GM23338 (cell line): ENCODE results near the gene TMEM59. TPM values are rescaled to one million over a fixed set of nuclear protein-coding genes. Genes with fewer than 3 reads are reported as not detected.

Experiments used
- ATAC-seq: fragments of 200-7000 bp; cut with Tn5 transposase; 3 replicates; pipeline ENCODE4 v1.9.1; 2020
- DNase-seq: peaks from one replicate; pipeline ENCODE4 v3.0.0-alpha.2; 2015; ENCODE audit warnings: low spot score
- H2AFZ ChIP-seq: fragments of 200-600 bp; sonication (generic); 2 replicates; pipeline ENCODE4 v1.8.0; 2016; ENCODE audit warnings: antibody characterized with exemption, mild to moderate bottlenecking, moderate library complexity
- H3F3A ChIP-seq: fragments of 200-600 bp; sonication (generic); replicated peaks from 2 replicates; pipeline ENCODE4 v1.8.0; 2017; ENCODE audit warnings: antibody characterized with exemption, mixed run types, low read depth
- H3K27ac ChIP-seq: fragments of 200-600 bp; sonication (generic); 2 replicates; pipeline ENCODE4 v1.6.1; 2016; ENCODE audit warnings: low read depth
- H3K27me3 ChIP-seq: fragments of 200-600 bp; sonication (generic); 2 replicates; pipeline ENCODE4 v1.8.0; 2016; ENCODE audit warnings: mild to moderate bottlenecking, mixed run types, moderate library complexity; ENCODE audit not compliant: insufficient read depth
- H3K36me3 ChIP-seq: fragments of 200-600 bp; sonication (generic); 2 replicates; pipeline ENCODE4 v1.8.0; 2016; ENCODE audit warnings: mild to moderate bottlenecking; ENCODE audit not compliant: insufficient read depth
- H3K4me1 ChIP-seq: fragments of 200-600 bp; sonication (generic); 2 replicates; pipeline ENCODE4 v1.8.0; 2016; ENCODE audit warnings: mild to moderate bottlenecking, moderate library complexity; ENCODE audit not compliant: insufficient read depth
- H3K4me2 ChIP-seq: fragments of 200-600 bp; sonication (generic); 2 replicates; pipeline ENCODE4 v1.7.1; 2017; ENCODE audit warnings: mixed run types
- H3K4me3 ChIP-seq: fragments of 200-600 bp; sonication (generic); 2 replicates; pipeline ENCODE4 v1.6.1; 2016; ENCODE audit warnings: mixed run types
- H3K79me2 ChIP-seq: fragments of 200-600 bp; sonication (generic); replicated peaks from 2 replicates; pipeline ENCODE4 v1.8.0; 2017; ENCODE audit warnings: mild to moderate bottlenecking; ENCODE audit not compliant: insufficient read depth
- H3K9me2 ChIP-seq: fragments of 200-600 bp; sonication (generic); 2 replicates; pipeline ENCODE4 v1.8.0; 2017; ENCODE audit not compliant: insufficient read depth
- H4K20me1 ChIP-seq: fragments of 200-600 bp; sonication (generic); replicated peaks from 2 replicates; pipeline ENCODE4 v1.8.0; 2017; ENCODE audit warnings: mild to moderate bottlenecking; ENCODE audit not compliant: insufficient read depth
- H3K27ac Mint-ChIP-seq: 2 replicates; pipeline ENCODE4 v1.8.0; 2020; ENCODE audit warnings: inconsistent platforms, mild to moderate bottlenecking, moderate library complexity, mixed read lengths
- H3K27me3 Mint-ChIP-seq: 3 replicates; pipeline ENCODE4 v1.8.0; 2022; ENCODE audit warnings: low read depth, mild to moderate bottlenecking, moderate library complexity, mixed read lengths, inconsistent platforms; ENCODE audit not compliant: insufficient read depth, poor library complexity
- H3K36me3 Mint-ChIP-seq: 3 replicates; pipeline ENCODE4 v1.8.0; 2021; ENCODE audit warnings: low read depth, mild to moderate bottlenecking, inconsistent platforms, moderate library complexity, mixed read lengths
- H3K4me1 Mint-ChIP-seq: 3 replicates; pipeline ENCODE4 v1.8.0; 2020; ENCODE audit warnings: mild to moderate bottlenecking, inconsistent platforms, mixed read lengths
- H3K4me3 Mint-ChIP-seq: 3 replicates; pipeline ENCODE4 v1.8.0; 2021; ENCODE audit warnings: moderate library complexity, mild to moderate bottlenecking, inconsistent platforms, mixed read lengths
- H3K9me3 Mint-ChIP-seq: 3 replicates; pipeline ENCODE4 v1.8.0; 2020; ENCODE audit warnings: moderate library complexity, mild to moderate bottlenecking, inconsistent platforms, mixed read lengths
- CREB1 ChIP-seq: fragments of 250-450 bp; sonication (Bioruptor Pico); IDR thresholded peaks from 2 replicates; pipeline ENCODE4 v1.5.0; 2020; ENCODE audit warnings: low read depth, mild to moderate bottlenecking, moderate library complexity
- CTCF ChIP-seq, 2 experiments: fragments of 200-600 bp in 1 of 2; sonication (generic) in 1 of 2; conservative IDR thresholded peaks; 2 replicates each; pipeline versions ENCODE4 v1.5.1 to v1.6.1; 2016 to 2017; ENCODE audit warnings: antibody characterized with exemption in 2 of 2, low read depth in 2 of 2, mild to moderate bottlenecking in 2 of 2, moderate library complexity in 1 of 2
- ETS1 ChIP-seq: IDR thresholded peaks from 2 replicates; pipeline ENCODE4 v1.6.1; 2016; ENCODE audit warnings: antibody characterized with exemption
- EZH2 ChIP-seq: fragments of 200-600 bp; sonication (generic); IDR thresholded peaks from one replicate; pipeline ENCODE4 v1.8.0; 2017; ENCODE audit warnings: antibody characterized with exemption, mild to moderate bottlenecking, low read depth; ENCODE audit not compliant: unreplicated experiment
- EZH2phosphoT487 ChIP-seq: fragments of 200-600 bp; sonication (generic); IDR thresholded peaks from one replicate; pipeline ENCODE4 v1.8.1; 2018; ENCODE audit warnings: antibody characterized with exemption; ENCODE audit not compliant: unreplicated experiment
- JUNB ChIP-seq: IDR thresholded peaks from one replicate; pipeline ENCODE4 v1.6.1; 2016; ENCODE audit warnings: antibody characterized with exemption; ENCODE audit not compliant: unreplicated experiment
- NANOG ChIP-seq: IDR thresholded peaks from 2 replicates; pipeline ENCODE4 v1.6.1; 2016; ENCODE audit warnings: antibody characterized with exemption, borderline replicate concordance
- POLR2AphosphoS5 ChIP-seq: IDR thresholded peaks from 2 replicates; pipeline ENCODE4 v1.6.1; 2016; ENCODE audit warnings: antibody characterized with exemption, low read depth
- REST ChIP-seq: IDR thresholded peaks from one replicate; pipeline ENCODE4 v1.6.1; 2018; ENCODE audit warnings: antibody characterized with exemption; ENCODE audit not compliant: unreplicated experiment
- STAT1 ChIP-seq: IDR thresholded peaks from one replicate; pipeline ENCODE4 v1.6.1; 2016; ENCODE audit warnings: antibody characterized with exemption; ENCODE audit not compliant: unreplicated experiment
- ZNF114 ChIP-seq: fragments of 250-450 bp; sonication (Bioruptor Pico); IDR thresholded peaks from 2 replicates; pipeline ENCODE4 v1.5.0; 2020; ENCODE audit warnings: mild to moderate bottlenecking, moderate library complexity
- ZNF331 ChIP-seq: fragments of 250-450 bp; sonication (Bioruptor Pico); IDR thresholded peaks from 2 replicates; pipeline ENCODE4 v1.5.0; 2020; ENCODE audit warnings: low read depth, mild to moderate bottlenecking, moderate library complexity
- ZNF462 ChIP-seq: fragments of 250-450 bp; sonication (Bioruptor Pico); IDR thresholded peaks from 2 replicates; pipeline ENCODE4 v1.5.0; 2020; ENCODE audit warnings: mild to moderate bottlenecking, moderate library complexity
- polyA plus RNA-seq: library from polyadenylated mRNA; unstranded; fragments of >200 nt; fragmentation: Nextera tagmentation; extraction: Ambion mirVana; gene quantifications from 2 replicates; pipeline ENCODE4 v1.2.1, GENCODE V29; 2016
- total RNA-seq: library from RNA; depleted of rRNA; stranded (reverse); fragments of >200 nt; shearing (Covaris generic); gene quantifications from 2 replicates; pipeline ENCODE4 v1.2.3, GENCODE V29; 2014

Gene TMEM59
- total and polyA plus RNA-seq, 2 experiments from 2014 or later, result 81.9 to 132 TPM

- H3K27ac Mint-ChIP-seq, result no peak overlapping the region
- no peak overlapping the region for H2AFZ ChIP-seq
- peaks cover 34% of the 10 kb centered on the region for H3K36me3 Mint-ChIP-seq
- ATAC-seq (no peak), DNase-seq (no peak)
- H3K79me2 ChIP-seq, result no peaks in the 10 kb centered on the region
- no peak overlapping the region for H3K4me3 Mint-ChIP-seq
- H3K4me1 ChIP-seq, result no peaks in the 10 kb centered on the region
- no peaks in the 10 kb centered on the region for H3K9me2 ChIP-seq
- H3F3A ChIP-seq, result no peaks in the 10 kb centered on the region
- H4K20me1 ChIP-seq, result no peaks in the 10 kb centered on the region
- no peaks in the 10 kb centered on the region for H3K27me3 Mint-ChIP-seq
- H3K4me1 Mint-ChIP-seq, result no peaks in the 10 kb centered on the region
- TF ChIP-seq STAT1, result no peak
- TF ChIP-seq CREB1 (CRISPR knock-in tag), result no peak
- no peak for TF ChIP-seq EZH2
- no peak for TF ChIP-seq ETS1
- no peak for TF ChIP-seq POLR2AphosphoS5
- no peak for TF ChIP-seq NANOG
- TF ChIP-seq EZH2phosphoT487, result no peak
- no peak for TF ChIP-seq REST
- no peak for TF ChIP-seq CTCF (conservative IDR thresholded peaks at IDR 0.05; ENCODE audit: low read depth in 2 of 2)
- no peak for TF ChIP-seq ZNF331 (CRISPR knock-in tag)
- no peak for TF ChIP-seq JUNB
- no peak for TF ChIP-seq ZNF462 (CRISPR knock-in tag)
- TF ChIP-seq ZNF114 (CRISPR knock-in tag), result no peak
- H3K4me2 ChIP-seq, result no peak overlapping the region
- no peaks in the 10 kb centered on the region for H3K27me3 ChIP-seq
- H3K4me3 ChIP-seq, result no peak overlapping the region
- peaks cover 15% of the 10 kb centered on the region for H3K36me3 ChIP-seq
- no peak overlapping the region for H3K27ac ChIP-seq
- H3K9me3 Mint-ChIP-seq, result no peaks in the 10 kb centered on the region
These were observed 15.5 kb downstream of the TMEM59 start for GRCh38 chr1:54037476-54037875.
